ENCODE measurements around the gene ABR.

Gene ABR

DNA sequence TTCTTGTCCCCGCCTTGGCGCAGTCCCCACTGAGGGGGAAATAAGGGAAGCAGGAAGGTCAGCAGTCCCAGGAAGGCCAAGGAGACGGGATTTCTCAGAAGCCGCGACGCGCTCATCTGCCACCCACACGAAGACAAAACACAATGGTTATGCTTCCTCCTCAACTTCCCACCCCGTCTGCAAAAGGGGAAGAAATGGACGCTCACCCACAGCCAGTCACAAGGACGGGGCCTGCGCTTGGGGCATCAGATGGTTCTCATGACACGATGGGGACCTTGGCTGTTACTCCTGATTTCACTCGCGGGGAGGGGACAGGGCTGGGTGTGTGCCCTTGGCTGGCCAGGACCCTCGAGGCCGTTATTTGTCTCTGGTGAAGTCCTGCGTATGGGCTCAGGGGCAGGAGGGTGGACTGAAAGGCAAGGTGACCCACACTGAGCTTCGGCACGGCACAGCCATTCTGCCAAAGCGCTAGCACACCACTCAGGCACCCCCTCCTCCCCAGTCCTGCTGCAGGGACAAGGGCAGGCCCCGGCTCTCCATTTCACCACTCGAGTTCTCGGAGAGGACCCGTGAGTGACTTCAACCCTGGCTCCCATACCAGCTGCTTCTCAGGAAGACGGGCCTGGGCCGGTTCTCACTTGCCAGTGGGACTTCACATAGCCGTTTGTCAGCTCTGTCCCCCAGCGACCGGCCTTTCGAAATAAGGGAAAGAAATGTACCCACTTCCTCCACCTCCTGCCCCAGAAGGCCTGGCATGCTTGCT is 84.5 kb downstream of the ABR start:
- H3K36me3 ChIP-seq (ENCODE audit: insufficient read depth, low read length), result peaks cover 46% of the 10 kb centered on the region
- H3K9ac ChIP-seq (ENCODE audit: low read length), result no peak overlapping the region
- no peak overlapping the region for H3K27ac ChIP-seq (ENCODE audit: low read depth, low read length)
- H3K9me3 ChIP-seq (ENCODE audit: low read length), result no peaks in the 10 kb centered on the region
- no peak overlapping the region for H3K4me3 ChIP-seq (ENCODE audit: low read depth in 1 of 2, low read length in 2 of 2)
- H3K27me3 ChIP-seq (ENCODE audit: control insufficient read depth in 1 of 2, insufficient read depth in 2 of 2, low read length in 2 of 2), result no peaks in the 10 kb centered on the region
- H3K4me1 ChIP-seq (ENCODE audit: insufficient read depth, low read length), result no peaks in the 10 kb centered on the region

DNA sequence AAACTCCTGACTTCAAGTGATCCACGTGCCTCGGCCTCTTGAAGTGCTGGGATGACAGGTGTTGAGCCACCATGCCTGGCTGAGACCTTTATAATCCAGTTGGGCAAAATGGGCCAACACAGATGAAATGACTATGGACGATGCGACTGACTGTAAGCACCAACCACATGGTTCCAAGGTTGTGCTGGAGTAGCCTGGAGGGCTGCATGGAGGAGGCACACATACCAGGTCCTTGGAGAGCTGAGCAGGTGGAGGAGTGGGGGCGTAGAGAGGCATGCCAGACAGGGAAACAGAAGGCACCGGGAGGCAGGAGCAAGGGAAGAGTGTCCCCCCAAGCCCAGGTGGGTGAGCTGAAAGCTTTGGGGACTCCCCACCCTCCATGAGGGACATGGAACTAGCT is 85.2 kb downstream of the ABR start:
- Histone ChIP-seq H3K36me3 (ENCODE audit: insufficient read depth, low read length) (peaks cover 50% of the 10 kb centered on the region), H3K4me3 (ENCODE audit: low read depth in 1 of 2, low read length in 2 of 2) (no peak overlapping the region), H3K4me1 (ENCODE audit: insufficient read depth, low read length) (no peaks in the 10 kb centered on the region)

GRCh38 chr17:1091900-1092299 is 87.9 kb downstream of the ABR start:
- Histone ChIP-seq H3K27me3 (ENCODE audit: control insufficient read depth in 1 of 2, insufficient read depth in 2 of 2, low read length in 2 of 2) (no peaks in the 10 kb centered on the region), H3K9ac (ENCODE audit: low read length) (no peak overlapping the region), H3K9me3 (ENCODE audit: low read length) (no peaks in the 10 kb centered on the region), H3K4me3 (ENCODE audit: low read depth in 1 of 2, low read length in 2 of 2) (no peak overlapping the region), H3K27ac (ENCODE audit: low read depth, low read length) (no peak overlapping the region), H3K4me1 (ENCODE audit: insufficient read depth, low read length) (peaks cover 8% of the 10 kb centered on the region), H3K36me3 (ENCODE audit: insufficient read depth, low read length) (peaks cover 41% of the 10 kb centered on the region)

More for the DNA sequence above, 85.2 kb downstream of the ABR start:
- no peaks in the 10 kb centered on the region for H3K27me3 ChIP-seq (ENCODE audit: control insufficient read depth in 1 of 2, insufficient read depth in 2 of 2, low read length in 2 of 2)
- H3K9me3 ChIP-seq (ENCODE audit: low read length), result no peaks in the 10 kb centered on the region
- H3K27ac ChIP-seq (ENCODE audit: low read depth, low read length), result no peak overlapping the region
- no peak overlapping the region for H3K9ac ChIP-seq (ENCODE audit: low read length)

- Histone ChIP-seq H3K4me3 (ENCODE audit: low read depth in 1 of 2, low read length in 2 of 2) (no peak overlapping the region), H3K27ac (ENCODE audit: low read depth, low read length) (no peak overlapping the region), H3K9ac (ENCODE audit: low read length) (no peak overlapping the region), H3K27me3 (ENCODE audit: control insufficient read depth in 1 of 2, insufficient read depth in 2 of 2, low read length in 2 of 2) (no peaks in the 10 kb centered on the region), H3K4me1 (ENCODE audit: insufficient read depth, low read length) (peaks cover 10% of the 10 kb centered on the region), H3K36me3 (ENCODE audit: insufficient read depth, low read length) (peaks cover 41% of the 10 kb centered on the region), H3K9me3 (ENCODE audit: low read length) (no peaks in the 10 kb centered on the region)
Measured at GRCh38 chr17:1091190-1091534, 88.6 kb downstream of the ABR start.

- H3K27me3 ChIP-seq (ENCODE audit: control insufficient read depth in 1 of 2, insufficient read depth in 2 of 2, low read length in 2 of 2), result no peaks in the 10 kb centered on the region
- H3K4me3 ChIP-seq (ENCODE audit: low read depth in 1 of 2, low read length in 2 of 2), result no peak overlapping the region
- H3K27ac ChIP-seq (ENCODE audit: low read depth, low read length), result no peak overlapping the region
- H3K36me3 ChIP-seq (ENCODE audit: insufficient read depth, low read length), result peaks cover 41% of the 10 kb centered on the region
- H3K4me1 ChIP-seq (ENCODE audit: insufficient read depth, low read length), result peaks cover 10% of the 10 kb centered on the region
- H3K9ac ChIP-seq (ENCODE audit: low read length), result no peak overlapping the region
- no peaks in the 10 kb centered on the region for H3K9me3 ChIP-seq (ENCODE audit: low read length)
Measured at GRCh38 chr17:1090465-1091189, 89.2 kb downstream of the ABR start.

DNA sequence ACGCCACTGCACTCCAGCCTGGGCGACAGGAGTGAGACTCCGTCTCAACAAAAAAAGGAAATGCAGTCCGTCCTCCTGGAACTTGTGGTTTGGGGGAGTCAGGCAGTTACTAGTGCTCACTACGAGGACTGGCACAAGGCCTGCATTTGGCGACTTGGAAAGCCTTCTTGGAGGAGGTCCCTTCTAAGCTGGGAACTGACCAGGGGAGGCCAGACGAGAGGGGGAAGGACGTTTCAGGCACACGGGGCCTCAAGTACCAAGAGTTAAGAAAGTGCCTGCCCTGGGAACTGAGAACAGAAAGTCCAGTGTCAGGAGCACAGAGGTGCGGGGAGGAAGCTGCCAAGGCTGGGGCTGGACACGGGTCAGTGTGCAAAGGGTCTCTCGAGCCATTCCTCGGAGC is 89.9 kb downstream of the ABR start:
- Histone ChIP-seq H3K36me3 (ENCODE audit: insufficient read depth, low read length) (peaks cover 37% of the 10 kb centered on the region), H3K27me3 (ENCODE audit: control insufficient read depth in 1 of 2, insufficient read depth in 2 of 2, low read length in 2 of 2) (no peaks in the 10 kb centered on the region), H3K9me3 (ENCODE audit: low read length) (no peaks in the 10 kb centered on the region), H3K4me1 (ENCODE audit: insufficient read depth, low read length) (peaks cover 10% of the 10 kb centered on the region), H3K27ac (ENCODE audit: low read depth, low read length) (no peak overlapping the region), H3K9ac (ENCODE audit: low read length) (no peak overlapping the region), H3K4me3 (ENCODE audit: low read depth in 1 of 2, low read length in 2 of 2) (no peak overlapping the region)

GRCh38 chr17:1087381-1088241 is 92.2 kb downstream of the ABR start:
- Histone ChIP-seq H3K27me3 (ENCODE audit: control insufficient read depth in 1 of 2, insufficient read depth in 2 of 2, low read length in 2 of 2) (no peaks in the 10 kb centered on the region), H3K4me3 (ENCODE audit: low read depth in 1 of 2, low read length in 2 of 2) (peak overlapping the region in 1 of 2 donors; percentile 10), H3K9me3 (ENCODE audit: low read length) (no peaks in the 10 kb centered on the region), H3K27ac (ENCODE audit: low read depth, low read length) (peak overlapping the region; percentile 79), H3K36me3 (ENCODE audit: insufficient read depth, low read length) (peaks cover 32% of the 10 kb centered on the region), H3K9ac (ENCODE audit: low read length) (no peak overlapping the region), H3K4me1 (ENCODE audit: insufficient read depth, low read length) (peaks cover 10% of the 10 kb centered on the region)

GRCh38 chr17:1083451-1084187 is 96.2 kb downstream of the ABR start:
- H3K27ac ChIP-seq (ENCODE audit: low read depth, low read length), result no peak overlapping the region

DNA sequence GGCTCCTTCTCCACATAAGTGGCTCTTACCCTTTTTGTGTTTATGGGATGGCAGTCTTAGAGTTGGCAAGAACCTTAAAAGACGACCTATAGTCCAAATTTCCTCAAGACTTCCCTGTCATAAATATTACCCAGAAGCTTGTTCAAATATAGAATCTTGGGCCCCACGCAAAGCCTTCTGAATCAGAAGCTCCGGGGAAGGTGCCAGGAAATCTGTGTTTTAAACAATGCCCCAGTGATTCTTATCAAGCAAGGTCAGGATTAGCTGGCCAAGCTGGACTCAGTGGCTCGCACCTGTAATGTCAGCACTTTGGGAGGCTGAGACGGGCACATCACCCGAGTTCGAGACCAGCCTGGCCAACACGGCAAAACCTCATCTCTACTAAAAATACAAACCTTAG is 97.2 kb downstream of the ABR start:
- no peaks in the 10 kb centered on the region for H3K27me3 ChIP-seq (ENCODE audit: control insufficient read depth in 1 of 2, insufficient read depth in 2 of 2, low read length in 2 of 2)
- no peak overlapping the region for H3K27ac ChIP-seq (ENCODE audit: low read depth, low read length)
- H3K4me1 ChIP-seq (ENCODE audit: insufficient read depth, low read length), result peaks cover 15% of the 10 kb centered on the region

More at GRCh38 chr17:1083451-1084187, 96.2 kb downstream of the ABR start:
- Histone ChIP-seq H3K4me3 (ENCODE audit: low read depth in 1 of 2, low read length in 2 of 2) (no peak overlapping the region), H3K27me3 (ENCODE audit: control insufficient read depth in 1 of 2, insufficient read depth in 2 of 2, low read length in 2 of 2) (no peaks in the 10 kb centered on the region), H3K4me1 (ENCODE audit: insufficient read depth, low read length) (peaks cover 19% of the 10 kb centered on the region), H3K36me3 (ENCODE audit: insufficient read depth, low read length) (peaks cover 7% of the 10 kb centered on the region), H3K9me3 (ENCODE audit: low read length) (no peaks in the 10 kb centered on the region), H3K9ac (ENCODE audit: low read length) (no peak overlapping the region)

DNA sequence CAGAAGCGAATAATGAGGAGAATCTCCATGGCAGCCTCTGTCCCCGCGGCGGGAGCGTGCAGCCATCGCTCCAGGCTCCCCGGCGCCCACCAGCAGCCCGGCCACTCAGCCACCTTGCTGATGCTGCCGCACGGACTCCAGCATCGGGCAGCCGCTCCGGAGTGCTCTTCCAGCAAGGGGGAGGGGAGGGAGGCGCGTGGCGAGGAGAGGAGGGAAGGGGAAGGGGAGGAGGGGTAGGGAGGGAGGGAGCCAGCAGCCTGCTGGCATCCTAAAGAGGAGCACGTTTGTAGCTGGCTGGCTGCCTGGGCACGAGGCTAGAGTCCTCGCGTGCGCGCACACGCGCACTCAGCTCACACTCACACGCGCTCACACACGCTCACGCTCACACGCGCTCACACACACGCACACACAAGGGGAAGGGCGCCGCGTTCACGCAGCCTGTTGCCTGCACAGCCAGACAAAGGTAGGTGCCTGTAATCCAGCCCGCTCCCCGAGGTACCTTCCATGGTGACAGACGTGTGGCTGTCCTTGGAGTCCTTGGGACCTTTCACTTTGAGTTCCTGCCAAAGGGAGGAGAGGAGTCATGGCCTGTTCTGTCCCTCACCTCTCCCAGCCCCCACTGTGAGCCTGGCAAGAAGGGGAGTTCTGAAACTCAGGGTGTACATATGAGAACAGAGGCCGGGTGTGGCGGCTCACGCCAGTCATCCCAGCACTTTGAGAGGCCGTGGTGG is 100.8 kb downstream of the ABR start:
- Histone ChIP-seq H3K27ac (ENCODE audit: low read depth, low read length) (no peak overlapping the region), H3K4me3 (ENCODE audit: low read depth in 1 of 2, low read length in 2 of 2) (no peak overlapping the region), H3K9me3 (ENCODE audit: low read length) (no peaks in the 10 kb centered on the region), H3K4me1 (ENCODE audit: insufficient read depth, low read length) (peaks cover 11% of the 10 kb centered on the region), H3K9ac (ENCODE audit: low read length) (no peak overlapping the region), H3K27me3 (ENCODE audit: control insufficient read depth in 1 of 2, insufficient read depth in 2 of 2, low read length in 2 of 2) (no peaks in the 10 kb centered on the region), H3K36me3 (ENCODE audit: insufficient read depth, low read length) (peaks cover 18% of the 10 kb centered on the region)

More for the DNA sequence above, 97.2 kb downstream of the ABR start:
- H3K9ac ChIP-seq (ENCODE audit: low read length), result no peak overlapping the region
- no peaks in the 10 kb centered on the region for H3K9me3 ChIP-seq (ENCODE audit: low read length)
- H3K4me3 ChIP-seq (ENCODE audit: low read depth in 1 of 2, low read length in 2 of 2), result no peak overlapping the region
- H3K36me3 ChIP-seq (ENCODE audit: insufficient read depth, low read length), result peaks cover 10% of the 10 kb centered on the region

All from muscle layer of colon (tissue), 2 donors.